A673 (cell line): ENCODE results near the gene TAP1.

Source experiments
- EZH2 ChIP-seq: fragments of 200-600 bp; sonication (generic); IDR thresholded peaks from 2 replicates; pipeline ENCODE4 v1.6.1; 2017; ENCODE audit warnings: borderline replicate concordance, low read depth, mild to moderate bottlenecking, mixed read lengths, antibody characterized with exemption, low read length; ENCODE audit not compliant: poor library complexity, severe bottlenecking
- TF ChIP-seq, protein P1 (sequence below): fragments of 300-800, 200-600 bp; sonication (generic); conservative IDR thresholded peaks from 2 replicates; pipeline ENCODE4 v1.5.1; 2017; ENCODE audit warnings: low read depth, mild to moderate bottlenecking, antibody characterized with exemption, low read length, moderate library complexity, mixed read lengths

DNA sequence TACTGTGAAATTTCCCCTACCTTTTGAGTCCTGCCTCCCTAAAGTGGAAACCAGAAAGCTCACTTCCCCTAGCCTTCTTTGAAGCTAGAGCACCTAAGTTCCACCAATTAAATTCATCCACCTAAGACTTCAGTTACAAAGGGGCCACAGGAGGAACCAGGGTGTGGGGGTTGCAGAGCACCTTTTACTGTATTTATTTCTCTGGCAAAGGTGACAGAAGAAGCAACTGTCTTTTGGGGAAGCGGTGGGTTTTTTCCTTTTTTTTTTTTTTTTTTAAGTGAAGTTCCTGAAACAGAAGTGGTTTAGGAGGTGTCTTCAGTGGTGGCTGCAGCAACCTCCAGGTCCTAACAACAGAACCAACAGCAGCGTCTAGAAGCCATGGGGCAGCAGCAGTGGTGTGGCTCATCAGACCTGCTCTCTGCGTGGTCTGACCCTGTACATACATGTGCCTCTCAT lies 13.5 kb upstream of the TAP1 start:
- TF ChIP-seq EZH2: no peak
- TF ChIP-seq, protein P1, sequence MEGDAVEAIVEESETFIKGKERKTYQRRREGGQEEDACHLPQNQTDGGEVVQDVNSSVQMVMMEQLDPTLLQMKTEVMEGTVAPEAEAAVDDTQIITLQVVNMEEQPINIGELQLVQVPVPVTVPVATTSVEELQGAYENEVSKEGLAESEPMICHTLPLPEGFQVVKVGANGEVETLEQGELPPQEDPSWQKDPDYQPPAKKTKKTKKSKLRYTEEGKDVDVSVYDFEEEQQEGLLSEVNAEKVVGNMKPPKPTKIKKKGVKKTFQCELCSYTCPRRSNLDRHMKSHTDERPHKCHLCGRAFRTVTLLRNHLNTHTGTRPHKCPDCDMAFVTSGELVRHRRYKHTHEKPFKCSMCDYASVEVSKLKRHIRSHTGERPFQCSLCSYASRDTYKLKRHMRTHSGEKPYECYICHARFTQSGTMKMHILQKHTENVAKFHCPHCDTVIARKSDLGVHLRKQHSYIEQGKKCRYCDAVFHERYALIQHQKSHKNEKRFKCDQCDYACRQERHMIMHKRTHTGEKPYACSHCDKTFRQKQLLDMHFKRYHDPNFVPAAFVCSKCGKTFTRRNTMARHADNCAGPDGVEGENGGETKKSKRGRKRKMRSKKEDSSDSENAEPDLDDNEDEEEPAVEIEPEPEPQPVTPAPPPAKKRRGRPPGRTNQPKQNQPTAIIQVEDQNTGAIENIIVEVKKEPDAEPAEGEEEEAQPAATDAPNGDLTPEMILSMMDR: no peak
